PC-3 (cell line): ENCODE data around the gene DNAJC19. TPM values are rescaled to one million over a fixed set of nuclear protein-coding genes. Genes with fewer than 3 reads are reported as not detected.

Source experiments
- ATAC-seq: fragments of 200-7000 bp; cut with Tn5 transposase; 2 replicates; pipeline ENCODE4 v1.9.1; 2020; ENCODE audit warnings: mild to moderate bottlenecking, moderate library complexity
- BruUV-seq: library from RNA; stranded (reverse); fragments of 400-500 nt; replicated peaks from 2 replicates; lab custom pipeline; 2021; lab: Mats Ljungman, UMichigan
- CTCF ChIA-PET: fragments of 300-600 bp; sonication (Branson Sonifier 250); formaldehyde crosslinking; loops from one replicate; lab custom pipeline; 2022; ENCODE audit warnings: antibody characterized with exemption; lab: Charles Lee
- POLR2A ChIA-PET: fragments of 300-600 bp; sonication (Branson Sonifier 250); formaldehyde crosslinking; loops from one replicate; lab custom pipeline; 2022; ENCODE audit warnings: antibody characterized with exemption; ENCODE audit not compliant: unreplicated experiment; lab: Charles Lee
- DNase-seq: peaks from one replicate; pipeline ENCODE4 v3.0.0-alpha.2; 2015
- H2AFZ ChIP-seq: fragments of 300-600 bp; sonication (generic); 2 replicates; pipeline ENCODE4 v1.6.0; 2016; ENCODE audit warnings: antibody characterized with exemption, low read length
- H3F3A ChIP-seq: fragments of 300-600 bp; sonication (generic); one replicate; pipeline ENCODE4 v1.6.0; 2017; ENCODE audit warnings: antibody characterized with exemption, low read length, control low read depth, mild to moderate bottlenecking; ENCODE audit not compliant: unreplicated experiment
- H3K27ac ChIP-seq: fragments of 300-600 bp; sonication (generic); 2 replicates; pipeline ENCODE4 v1.5.1; 2016; ENCODE audit warnings: mild to moderate bottlenecking, low read length
- H3K27me3 ChIP-seq: fragments of 300-600 bp; sonication (generic); 2 replicates; pipeline ENCODE4 v1.6.1; 2016; ENCODE audit warnings: low read length, mixed read lengths
- H3K36me3 ChIP-seq: fragments of 300-600 bp; sonication (generic); 2 replicates; pipeline ENCODE4 v1.6.1; 2016; ENCODE audit warnings: low read depth, mixed run types, low read length, mixed read lengths
- H3K4me1 ChIP-seq: fragments of 300-600 bp; sonication (generic); 2 replicates; pipeline ENCODE4 v1.5.1; 2016; ENCODE audit warnings: low read length; ENCODE audit not compliant: insufficient read depth
- H3K4me2 ChIP-seq: fragments of 300-600 bp; sonication (generic); 2 replicates; pipeline ENCODE4 v1.6.0; 2016; ENCODE audit warnings: low read length
- H3K4me3 ChIP-seq: fragments of 300-600 bp; sonication (generic); 2 replicates; pipeline ENCODE4 v1.5.1; 2016; ENCODE audit warnings: mild to moderate bottlenecking, low read length, mixed read lengths
- H3K79me2 ChIP-seq: fragments of 300-600 bp; sonication (generic); 2 replicates; pipeline ENCODE4 v1.6.1; 2017; ENCODE audit warnings: low read length, mixed read lengths
- H3K9ac ChIP-seq: fragments of 300-600 bp; sonication (generic); 2 replicates; pipeline ENCODE4 v1.6.0; 2016; ENCODE audit warnings: mild to moderate bottlenecking, low read length
- H3K9me2 ChIP-seq: fragments of 300-600 bp; sonication (generic); replicated peaks from 2 replicates; pipeline ENCODE4 v1.6.1; 2016; ENCODE audit warnings: mixed run types, low read length, mixed read lengths
- H3K9me3 ChIP-seq: fragments of 300-600 bp; sonication (generic); 2 replicates; pipeline ENCODE4 v1.6.1; 2016; ENCODE audit warnings: low read length, mixed read lengths
- H4K20me1 ChIP-seq: fragments of 300-600 bp; sonication (generic); 2 replicates; pipeline ENCODE4 v1.6.1; 2016; ENCODE audit warnings: low read length, mixed read lengths
- EZH2 ChIP-seq: fragments of 300-600 bp; sonication (generic); IDR thresholded peaks from one replicate; pipeline ENCODE4 v1.6.1; 2017; ENCODE audit warnings: antibody characterized with exemption, mild to moderate bottlenecking, low read length; ENCODE audit not compliant: unreplicated experiment
- EZH2phosphoT487 ChIP-seq: fragments of 300-600 bp; sonication (generic); IDR thresholded peaks from 2 replicates; pipeline ENCODE4 v1.6.1; 2018; ENCODE audit warnings: mild to moderate bottlenecking, antibody characterized with exemption, low read length, borderline replicate concordance
- intact Hi-C: fragments of 100-400 bp; cut with micrococcal nuclease; formaldehyde crosslinking; loops from 2 replicates; pipeline ENCODE4 v1.9.0; 2023
- total RNA-seq: library from RNA; depleted of rRNA; stranded (reverse); fragments of >200 nt; gene quantifications from 2 replicates; pipeline ENCODE4 v1.2.3, GENCODE V29; 2014
- TF ChIP-seq, protein P1 (sequence below): fragments of 300-600 bp; sonication (generic); conservative IDR thresholded peaks from 2 replicates; pipeline ENCODE4 v1.5.1; 2017; ENCODE audit warnings: antibody characterized with exemption, low read depth, mild to moderate bottlenecking, low read length

DNAJC19 gene
- total RNA-seq, 1 experiment from 2014 or later, result 41.5 TPM

GRCh38 chr3:181025204-181025603, 35.7 kb upstream of the DNAJC19 start:
- no TSS peak for BruUV-seq
- CTCF ChIA-PET, result no interaction called here

DNA sequence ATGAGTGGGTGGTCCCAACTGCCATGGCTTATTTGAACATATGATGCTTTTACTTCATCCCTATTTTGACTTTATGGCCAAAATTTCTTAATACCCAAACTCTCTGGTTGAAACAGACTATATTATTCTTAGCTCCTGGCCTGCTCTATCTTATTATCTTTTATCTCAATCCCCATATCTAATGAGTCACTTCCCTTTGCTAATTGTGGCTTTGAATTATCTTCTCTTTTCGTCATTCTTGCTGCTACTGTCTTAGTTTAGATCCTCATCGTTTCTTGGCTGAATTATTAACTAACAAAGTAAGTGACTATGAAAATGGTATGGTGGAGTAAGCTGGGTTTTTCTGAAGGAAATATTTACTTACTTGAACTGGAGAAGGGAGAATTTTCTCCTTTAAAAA, 28.2 kb upstream of the DNAJC19 start:
- POLR2A ChIA-PET, result no interaction called here
- no TSS peak for BruUV-seq
- H3K4me2 ChIP-seq, result no peak overlapping the region

More at GRCh38 chr3:181025204-181025603, 35.7 kb upstream of the DNAJC19 start:
- ATAC-seq, result no peak
- Histone ChIP-seq H4K20me1 (no peaks in the 10 kb centered on the region), H3K4me1 (no peaks in the 10 kb centered on the region), H3K4me3 (no peak overlapping the region), H3K36me3 (no peaks in the 10 kb centered on the region), H3K27me3 (no peaks in the 10 kb centered on the region), H3K9ac (no peak overlapping the region), H3K9me3 (no peaks in the 10 kb centered on the region), H2AFZ (no peak overlapping the region), H3K9me2 (no peaks in the 10 kb centered on the region), H3K79me2 (no peaks in the 10 kb centered on the region), H3K27ac (no peak overlapping the region), H3K4me2 (no peak overlapping the region), H3F3A (no peaks in the 10 kb centered on the region)
- no peak for DNase-seq
- TF ChIP-seq, protein P1, sequence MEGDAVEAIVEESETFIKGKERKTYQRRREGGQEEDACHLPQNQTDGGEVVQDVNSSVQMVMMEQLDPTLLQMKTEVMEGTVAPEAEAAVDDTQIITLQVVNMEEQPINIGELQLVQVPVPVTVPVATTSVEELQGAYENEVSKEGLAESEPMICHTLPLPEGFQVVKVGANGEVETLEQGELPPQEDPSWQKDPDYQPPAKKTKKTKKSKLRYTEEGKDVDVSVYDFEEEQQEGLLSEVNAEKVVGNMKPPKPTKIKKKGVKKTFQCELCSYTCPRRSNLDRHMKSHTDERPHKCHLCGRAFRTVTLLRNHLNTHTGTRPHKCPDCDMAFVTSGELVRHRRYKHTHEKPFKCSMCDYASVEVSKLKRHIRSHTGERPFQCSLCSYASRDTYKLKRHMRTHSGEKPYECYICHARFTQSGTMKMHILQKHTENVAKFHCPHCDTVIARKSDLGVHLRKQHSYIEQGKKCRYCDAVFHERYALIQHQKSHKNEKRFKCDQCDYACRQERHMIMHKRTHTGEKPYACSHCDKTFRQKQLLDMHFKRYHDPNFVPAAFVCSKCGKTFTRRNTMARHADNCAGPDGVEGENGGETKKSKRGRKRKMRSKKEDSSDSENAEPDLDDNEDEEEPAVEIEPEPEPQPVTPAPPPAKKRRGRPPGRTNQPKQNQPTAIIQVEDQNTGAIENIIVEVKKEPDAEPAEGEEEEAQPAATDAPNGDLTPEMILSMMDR, result no peak
- intact Hi-C loops, result no loop called here
- POLR2A ChIA-PET, result no interaction called here

DNA sequence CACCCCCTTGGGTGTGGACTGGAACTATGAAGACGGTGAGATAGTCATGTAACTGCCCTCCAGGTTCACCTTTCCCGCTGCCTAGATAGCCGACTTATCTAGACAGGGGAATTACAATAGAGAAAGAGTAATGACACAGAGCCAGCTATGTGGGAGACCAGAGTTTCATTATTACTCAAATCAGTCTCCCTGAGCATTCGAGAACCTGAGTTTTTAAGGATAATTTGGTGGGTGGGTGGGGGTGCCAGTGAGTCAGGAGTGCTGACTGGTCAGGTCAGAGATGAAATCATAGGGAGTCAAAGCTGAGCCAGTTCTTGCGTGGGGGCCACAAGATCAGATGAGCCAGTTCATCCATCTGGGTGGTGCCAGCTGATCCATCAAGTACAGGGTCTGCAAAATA, 19.7 kb upstream of the DNAJC19 start:
- Histone ChIP-seq H3K4me2 (no peak overlapping the region), H2AFZ (no peak overlapping the region), H3F3A (no peaks in the 10 kb centered on the region), H3K27me3 (no peaks in the 10 kb centered on the region), H3K36me3 (no peaks in the 10 kb centered on the region), H3K9me3 (no peaks in the 10 kb centered on the region), H3K4me1 (no peaks in the 10 kb centered on the region), H3K9me2 (no peaks in the 10 kb centered on the region), H3K79me2 (no peaks in the 10 kb centered on the region), H3K9ac (no peak overlapping the region), H3K4me3 (no peak overlapping the region), H4K20me1 (no peaks in the 10 kb centered on the region), H3K27ac (no peak overlapping the region)
- ATAC-seq, result no peak
- TF ChIP-seq EZH2phosphoT487, result no peak
- TF ChIP-seq, protein P1, result no peak
- no peak for TF ChIP-seq EZH2
- DNase-seq, result no peak
- ChIA-PET CTCF (no interaction called here), POLR2A (no interaction called here)
- BruUV-seq, result no TSS peak
- intact Hi-C loops, result no loop called here

More for the DNA sequence above, 28.2 kb upstream of the DNAJC19 start:
- Histone ChIP-seq H3K27ac (no peak overlapping the region), H3F3A (no peaks in the 10 kb centered on the region), H3K79me2 (no peaks in the 10 kb centered on the region), H3K9me2 (no peaks in the 10 kb centered on the region), H3K9ac (no peak overlapping the region), H3K36me3 (no peaks in the 10 kb centered on the region), H4K20me1 (no peaks in the 10 kb centered on the region), H3K4me1 (no peaks in the 10 kb centered on the region), H3K27me3 (0 out of 2 replicates have a peak, but pooled peaks cover 18% of the 10 kb centered on the region), H3K4me3 (no peak overlapping the region), H2AFZ (no peak overlapping the region), H3K9me3 (no peaks in the 10 kb centered on the region)
- TF ChIP-seq, protein P1, result no peak
- TF ChIP-seq EZH2phosphoT487 (no peak), EZH2 (no peak)
- intact Hi-C loops, result no loop called here
- CTCF ChIA-PET, result no interaction called here
- DNase-seq, result no peak
- no peak for ATAC-seq
